ENCODE data around the gene KLHL40.

The KLHL40 gene

GRCh38 chr3:42731476-42732195, 46.3 kb downstream of the KLHL40 start:
- TF ChIP-seq ZNF274 (IDR thresholded peaks at IDR 0.05; ENCODE audit: low read depth, low read length) = no peak
- no peak overlapping the region for H3K4me3 ChIP-seq (ENCODE audit: low read length)

GRCh38 chr3:42732196-42732828, 47.0 kb downstream of the KLHL40 start:
- no peak for TF ChIP-seq ZNF274 (IDR thresholded peaks at IDR 0.05; ENCODE audit: low read depth, low read length)

GRCh38 chr3:42732829-42733459, 47.6 kb downstream of the KLHL40 start:
- TF ChIP-seq ZNF274 (IDR thresholded peaks at IDR 0.05; ENCODE audit: low read depth, low read length) = no peak

More at GRCh38 chr3:42732196-42732828, 47.0 kb downstream of the KLHL40 start:
- H3K4me3 ChIP-seq (ENCODE audit: low read length) = no peak overlapping the region

GRCh38 chr3:42733501-42734262, 48.3 kb downstream of the KLHL40 start:
- H3K4me3 ChIP-seq (ENCODE audit: low read length) = no peak overlapping the region
- TF ChIP-seq ZNF274 (IDR thresholded peaks at IDR 0.05; ENCODE audit: low read depth, low read length) = no peak

More at GRCh38 chr3:42732829-42733459, 47.6 kb downstream of the KLHL40 start:
- H3K4me3 ChIP-seq (ENCODE audit: low read length) = no peak overlapping the region

- H3K4me3 ChIP-seq (ENCODE audit: low read length) = no peak overlapping the region
- no peak for TF ChIP-seq ZNF274 (IDR thresholded peaks at IDR 0.05; ENCODE audit: low read depth, low read length)
Observed at GRCh38 chr3:42734263-42734860, 49.0 kb downstream of the KLHL40 start.

GRCh38 chr3:42735019-42735418, 49.7 kb downstream of the KLHL40 start:
- no peak overlapping the region for H3K4me3 ChIP-seq (ENCODE audit: low read length)
- TF ChIP-seq ZNF274 (IDR thresholded peaks at IDR 0.05; ENCODE audit: low read depth, low read length) = no peak

GRCh38 chr3:42735615-42736014, 50.3 kb downstream of the KLHL40 start:
- no peak overlapping the region for H3K4me3 ChIP-seq (ENCODE audit: low read length)
- no peak for TF ChIP-seq ZNF274 (IDR thresholded peaks at IDR 0.05; ENCODE audit: low read depth, low read length)

GRCh38 chr3:42736081-42736480, 50.7 kb downstream of the KLHL40 start:
- no peak for TF ChIP-seq ZNF274 (IDR thresholded peaks at IDR 0.05; ENCODE audit: low read depth, low read length)
- no peak overlapping the region for H3K4me3 ChIP-seq (ENCODE audit: low read length)

- TF ChIP-seq ZNF274 (IDR thresholded peaks at IDR 0.05; ENCODE audit: low read depth, low read length) = no peak
- no peak overlapping the region for H3K4me3 ChIP-seq (ENCODE audit: low read length)
Observed at GRCh38 chr3:42736531-42736930, 51.2 kb downstream of the KLHL40 start.

- TF ChIP-seq ZNF274 (IDR thresholded peaks at IDR 0.05; ENCODE audit: low read depth, low read length) = no peak
- H3K4me3 ChIP-seq (ENCODE audit: low read length) = no peak overlapping the region
Observed at GRCh38 chr3:42739401-42740158, 54.2 kb downstream of the KLHL40 start.

GRCh38 chr3:42741796-42742195, 56.5 kb downstream of the KLHL40 start:
- H3K4me3 ChIP-seq (ENCODE audit: low read length) = no peak overlapping the region
- no peak for TF ChIP-seq ZNF274 (IDR thresholded peaks at IDR 0.05; ENCODE audit: low read depth, low read length)
